Measurements from ENCODE around the gene DNLZ.

The DNLZ gene

GRCh38 chr9:136381966-136382513, 18.5 kb upstream of the DNLZ start:
- Histone ChIP-seq H3F3A (ENCODE audit: control insufficient read depth, insufficient read depth) (no peaks in the 10 kb centered on the region), H3K4me1 (ENCODE audit: control insufficient read depth, low read length) (no peaks in the 10 kb centered on the region), H3K4me2 (ENCODE audit: low read length) (no peak overlapping the region), H4K20me1 (ENCODE audit: control insufficient read depth, insufficient read depth, low read depth, low read length) (no peaks in the 10 kb centered on the region), H3K79me2 (ENCODE audit: control insufficient read depth, low read length) (no peaks in the 10 kb centered on the region), H3K4me3 (ENCODE audit: low read length) (no peak overlapping the region), H3K9me2 (replicated peaks; ENCODE audit: control insufficient read depth, low read length) (no peaks in the 10 kb centered on the region), H3K27ac (ENCODE audit: low read depth, low read length) (no peak overlapping the region), H3K27me3 (ENCODE audit: control insufficient read depth, low read length) (no peaks in the 10 kb centered on the region), H3K36me3 (ENCODE audit: control insufficient read depth, low read length) (peaks cover 80% of the 10 kb centered on the region), H3K9me3 (ENCODE audit: control insufficient read depth, insufficient read depth, low read length) (no peaks in the 10 kb centered on the region)
- TF ChIP-seq EZH2phosphoT487 (IDR thresholded peaks at IDR 0.05; ENCODE audit: borderline replicate concordance, low read length): no peak
- no peak for TF ChIP-seq CTCF (IDR thresholded peaks at IDR 0.05; ENCODE audit: low read depth, low read length, poor library complexity, severe bottlenecking)

- peaks cover 80% of the 10 kb centered on the region for H3K36me3 ChIP-seq (ENCODE audit: control insufficient read depth, low read length)
- no peaks in the 10 kb centered on the region for H3K79me2 ChIP-seq (ENCODE audit: control insufficient read depth, low read length)
These were observed 17.8 kb upstream of the DNLZ start for GRCh38 chr9:136381311-136381710.

GRCh38 chr9:136380381-136380780, 16.8 kb upstream of the DNLZ start:
- no peak overlapping the region for H3K4me2 ChIP-seq (ENCODE audit: low read length)
- H3K4me1 ChIP-seq (ENCODE audit: control insufficient read depth, low read length): no peaks in the 10 kb centered on the region
- no peak overlapping the region for H3K4me3 ChIP-seq (ENCODE audit: low read length)
- no peaks in the 10 kb centered on the region for H3F3A ChIP-seq (ENCODE audit: control insufficient read depth, insufficient read depth)
- no peak overlapping the region for H3K27ac ChIP-seq (ENCODE audit: low read depth, low read length)
- H3K36me3 ChIP-seq (ENCODE audit: control insufficient read depth, low read length): peaks cover 82% of the 10 kb centered on the region
- TF ChIP-seq CTCF (IDR thresholded peaks at IDR 0.05; ENCODE audit: low read depth, low read length, poor library complexity, severe bottlenecking): no peak
- TF ChIP-seq EZH2phosphoT487 (IDR thresholded peaks at IDR 0.05; ENCODE audit: borderline replicate concordance, low read length): no peak
- H3K79me2 ChIP-seq (ENCODE audit: control insufficient read depth, low read length): no peaks in the 10 kb centered on the region
- H3K27me3 ChIP-seq (ENCODE audit: control insufficient read depth, low read length): no peaks in the 10 kb centered on the region
- H3K9me2 ChIP-seq (replicated peaks; ENCODE audit: control insufficient read depth, low read length): no peaks in the 10 kb centered on the region
- no peaks in the 10 kb centered on the region for H4K20me1 ChIP-seq (ENCODE audit: control insufficient read depth, insufficient read depth, low read depth, low read length)
- no peaks in the 10 kb centered on the region for H3K9me3 ChIP-seq (ENCODE audit: control insufficient read depth, insufficient read depth, low read length)

More at GRCh38 chr9:136381311-136381710, 17.8 kb upstream of the DNLZ start:
- Histone ChIP-seq H3K4me2 (ENCODE audit: low read length) (no peak overlapping the region), H3K9me3 (ENCODE audit: control insufficient read depth, insufficient read depth, low read length) (no peaks in the 10 kb centered on the region), H3K4me1 (ENCODE audit: control insufficient read depth, low read length) (no peaks in the 10 kb centered on the region), H3F3A (ENCODE audit: control insufficient read depth, insufficient read depth) (no peaks in the 10 kb centered on the region), H4K20me1 (ENCODE audit: control insufficient read depth, insufficient read depth, low read depth, low read length) (no peaks in the 10 kb centered on the region), H3K27me3 (ENCODE audit: control insufficient read depth, low read length) (no peaks in the 10 kb centered on the region), H3K9me2 (replicated peaks; ENCODE audit: control insufficient read depth, low read length) (no peaks in the 10 kb centered on the region), H3K4me3 (ENCODE audit: low read length) (no peak overlapping the region), H3K27ac (ENCODE audit: low read depth, low read length) (no peak overlapping the region)
- TF ChIP-seq CTCF (IDR thresholded peaks at IDR 0.05; ENCODE audit: low read depth, low read length, poor library complexity, severe bottlenecking) (no peak), EZH2phosphoT487 (IDR thresholded peaks at IDR 0.05; ENCODE audit: borderline replicate concordance, low read length) (no peak)
